ENCODE data around the gene TMEM225B. TPM values are rescaled to one million over a fixed set of nuclear protein-coding genes. Genes with fewer than 3 reads are reported as not detected.

The TMEM225B gene
- total RNA-seq, 2 experiments from 2014 or later, result 1.0 TPM

- Histone ChIP-seq H3K36me3 (ENCODE audit: insufficient read depth, low read length) (no peaks in the 10 kb centered on the region), H3K4me1 (ENCODE audit: insufficient read depth, low read length) (no peaks in the 10 kb centered on the region), H3K27me3 (ENCODE audit: control insufficient read depth in 1 of 2, insufficient read depth in 2 of 2, low read length in 2 of 2) (no peaks in the 10 kb centered on the region), H3K9me3 (ENCODE audit: control insufficient read depth in 1 of 2, insufficient read depth in 1 of 2, low read length in 2 of 2) (peaks cover 0 to 6% of the 10 kb centered on the region in 2 experiments), H3K4me3 (ENCODE audit: low read length) (no peak overlapping the region), H3K27ac (ENCODE audit: low read depth in 1 of 2, low read length in 2 of 2) (no peak overlapping the region)
- no peak overlapping the region for H3K4me3 Mint-ChIP-seq
- POLR2A ChIA-PET, result interaction anchor here (0.6 to 1.5 kb wide), 2 partner anchors 16 to 79 kb away, joined by 3 to 4 read pairs; partner anchors contain the start of gene ZSCAN25
- no peaks in the 10 kb centered on the region for H3K36me3 Mint-ChIP-seq (ENCODE audit: low read depth)
- intact Hi-C loops (cut with DNase I, micrococcal nuclease), result no loop called here
- no peak for TF ChIP-seq CTCF (IDR thresholded peaks at IDR 0.05)
- H3K4me1 Mint-ChIP-seq (ENCODE audit: low read depth), result no peaks in the 10 kb centered on the region
- H3K27ac Mint-ChIP-seq, result no peak overlapping the region
- no peaks in the 10 kb centered on the region for H3K9me3 Mint-ChIP-seq
- no peak for ATAC-seq (ENCODE audit: poor library complexity)
- no peaks in the 10 kb centered on the region for H3K27me3 Mint-ChIP-seq
- DNase-seq, result no peak
- CTCF ChIA-PET, result no interaction called here
Observed at GRCh38 chr7:99599836-99600235, 1.8 kb downstream of the TMEM225B start.

- POLR2A ChIA-PET, result no interaction called here
- H3K27me3 Mint-ChIP-seq, result no peaks in the 10 kb centered on the region
Observed at GRCh38 chr7:99601656-99602310, 3.7 kb downstream of the TMEM225B start.

GRCh38 chr7:99605527-99605926, 7.5 kb downstream of the TMEM225B start:
- Mint-ChIP-seq H3K27me3 (no peaks in the 10 kb centered on the region), H3K4me1 (ENCODE audit: low read depth) (no peaks in the 10 kb centered on the region), H3K9me3 (no peaks in the 10 kb centered on the region), H3K36me3 (ENCODE audit: low read depth) (no peaks in the 10 kb centered on the region), H3K4me3 (no peak overlapping the region), H3K27ac (no peak overlapping the region)
- ChIA-PET CTCF (no interaction called here), POLR2A (interaction anchor here (0.5 kb wide), 1 partner anchor 250 kb away, joined by 6 read pairs; no protein-coding TSS in a partner anchor)
- H3K9me3 ChIP-seq (ENCODE audit: control insufficient read depth in 1 of 2, insufficient read depth in 1 of 2, low read length in 2 of 2), result no peaks in the 10 kb centered on the region
- no peak for TF ChIP-seq CTCF (IDR thresholded peaks at IDR 0.05)
- ATAC-seq (ENCODE audit: poor library complexity), result no peak
- no peak overlapping the region for H3K4me3 ChIP-seq (ENCODE audit: low read length)
- H3K27me3 ChIP-seq (ENCODE audit: control insufficient read depth in 1 of 2, insufficient read depth in 2 of 2, low read length in 2 of 2), result no peaks in the 10 kb centered on the region
- H3K27ac ChIP-seq (ENCODE audit: low read depth in 1 of 2, low read length in 2 of 2), result no peak overlapping the region
- no peak for DNase-seq
- H3K36me3 ChIP-seq (ENCODE audit: insufficient read depth, low read length), result no peaks in the 10 kb centered on the region
- intact Hi-C loops (cut with DNase I, micrococcal nuclease), result no loop called here
- no peaks in the 10 kb centered on the region for H3K4me1 ChIP-seq (ENCODE audit: insufficient read depth, low read length)

More at GRCh38 chr7:99601656-99602310, 3.7 kb downstream of the TMEM225B start:
- H3K9me3 Mint-ChIP-seq, result no peaks in the 10 kb centered on the region
- Histone ChIP-seq H3K36me3 (ENCODE audit: insufficient read depth, low read length) (no peaks in the 10 kb centered on the region), H3K27ac (ENCODE audit: low read depth in 1 of 2, low read length in 2 of 2) (no peak overlapping the region), H3K4me3 (ENCODE audit: low read length) (no peak overlapping the region), H3K9me3 (ENCODE audit: control insufficient read depth in 1 of 2, insufficient read depth in 1 of 2, low read length in 2 of 2) (peaks cover 0 to 6% of the 10 kb centered on the region in 2 experiments), H3K27me3 (ENCODE audit: control insufficient read depth in 1 of 2, insufficient read depth in 2 of 2, low read length in 2 of 2) (no peaks in the 10 kb centered on the region), H3K4me1 (ENCODE audit: insufficient read depth, low read length) (no peaks in the 10 kb centered on the region)
- TF ChIP-seq CTCF (IDR thresholded peaks at IDR 0.05), result no peak
- H3K27ac Mint-ChIP-seq, result no peak overlapping the region
- ATAC-seq (ENCODE audit: poor library complexity) (no peak), DNase-seq (no peak)
- CTCF ChIA-PET, result no interaction called here
- intact Hi-C loops (cut with DNase I, micrococcal nuclease), result no loop called here
- no peaks in the 10 kb centered on the region for H3K36me3 Mint-ChIP-seq (ENCODE audit: low read depth)
- no peak overlapping the region for H3K4me3 Mint-ChIP-seq
- no peaks in the 10 kb centered on the region for H3K4me1 Mint-ChIP-seq (ENCODE audit: low read depth)
